HG03442 (cell line): ENCODE measurements around the gene MACROD2.
"Not testable (repeated sequence)": the region's sequence is repeated elsewhere in the genome, so short reads cannot be mapped to it uniquely, and the experiment has no call there.

ENCODE experiments used
- ATAC-seq: cut with Tn5 transposase; IDR thresholded peaks from one replicate; pipeline ENCODE4 v1.9.1; 2021; ENCODE audit warnings: mild to moderate bottlenecking, moderate library complexity; ENCODE audit not compliant: unreplicated experiment

MACROD2 gene

DNA sequence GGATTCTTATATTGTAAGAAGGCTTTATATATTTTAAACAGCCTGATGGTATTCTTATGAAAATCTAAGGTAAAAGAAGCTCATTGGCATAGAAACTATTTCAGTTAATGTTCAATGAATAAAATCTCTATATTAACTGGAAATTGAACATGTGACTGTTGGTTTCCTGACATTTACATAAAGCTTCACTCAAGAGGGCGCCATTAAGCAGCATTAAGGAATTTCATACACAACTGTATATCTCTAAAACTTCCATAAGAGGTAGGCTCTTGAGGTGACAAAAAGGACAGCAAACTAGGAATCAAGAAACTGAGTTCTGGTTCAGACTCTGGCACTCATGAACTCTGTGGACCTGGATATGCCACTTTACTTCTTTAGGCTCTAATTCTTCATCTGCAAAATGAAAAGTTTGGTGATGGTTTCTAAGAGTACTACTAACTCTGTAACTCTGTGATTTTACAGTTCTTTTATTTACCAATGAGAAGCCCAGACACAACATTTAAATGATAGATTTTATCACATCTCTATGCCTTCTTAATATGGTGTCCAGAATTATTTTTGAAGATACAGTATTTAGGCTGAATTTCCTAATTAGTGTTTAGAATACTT lies 194.6 kb downstream of the MACROD2 start:
- ATAC-seq = no peak

DNA sequence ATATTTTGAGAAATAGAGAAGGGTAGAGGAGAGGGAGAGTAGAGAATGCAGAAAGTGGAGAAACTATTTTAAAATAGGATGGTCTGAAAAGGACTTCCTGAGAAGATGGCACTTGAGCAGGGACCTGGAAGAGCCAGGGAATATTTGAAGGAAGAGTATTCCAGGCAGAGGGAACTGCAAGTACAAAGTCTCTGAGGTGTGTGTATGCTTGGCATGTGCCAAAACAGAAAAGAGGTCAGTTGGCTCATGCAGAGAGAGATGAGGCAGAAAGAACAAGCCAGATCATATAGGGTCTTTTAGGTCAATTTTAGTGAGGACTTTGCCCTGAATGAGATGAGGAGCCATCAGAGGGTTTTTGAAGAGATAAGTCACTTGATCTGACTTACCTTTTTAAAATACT lies 196.2 kb downstream of the MACROD2 start:
- no peak for ATAC-seq

DNA sequence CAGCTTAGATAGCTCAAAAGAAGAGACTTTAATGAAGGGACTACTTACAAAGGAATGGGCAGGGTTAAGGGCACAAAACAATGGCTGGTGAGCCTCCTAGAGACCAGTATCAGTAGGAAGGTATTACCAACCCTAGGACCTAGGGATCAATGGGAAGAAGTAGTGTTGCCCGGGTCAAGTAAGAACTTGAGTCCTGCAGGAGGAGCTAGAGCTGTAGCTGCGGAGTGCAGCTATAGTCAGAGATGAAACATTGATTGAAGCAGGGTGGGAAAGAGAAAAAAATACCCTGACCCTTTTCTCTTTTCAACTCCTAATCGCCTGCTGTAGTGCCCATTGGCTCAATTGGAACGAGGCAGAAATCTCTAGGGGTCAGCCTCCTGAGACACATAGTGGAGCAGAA lies 198.1 kb downstream of the MACROD2 start:
- ATAC-seq = no peak

DNA sequence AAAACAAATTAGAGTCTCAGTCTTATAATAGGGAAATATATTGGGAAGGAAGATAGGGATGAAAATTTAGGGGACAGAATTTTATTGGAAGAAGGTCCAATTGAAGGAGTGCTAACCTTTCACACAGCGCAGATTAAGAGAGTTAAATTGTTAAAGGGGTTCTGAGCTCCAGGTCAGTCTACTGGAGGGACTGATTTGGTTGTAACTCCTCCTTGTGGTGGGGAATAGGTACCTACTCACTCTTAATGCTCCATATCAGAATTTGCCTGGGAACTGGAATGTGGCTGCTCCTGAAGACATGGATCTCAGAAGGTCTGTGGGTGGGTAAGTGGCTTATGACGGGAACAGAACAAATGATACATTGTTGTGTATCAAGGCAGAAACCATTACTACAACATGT lies 198.6 kb downstream of the MACROD2 start:
- no peak for ATAC-seq

DNA sequence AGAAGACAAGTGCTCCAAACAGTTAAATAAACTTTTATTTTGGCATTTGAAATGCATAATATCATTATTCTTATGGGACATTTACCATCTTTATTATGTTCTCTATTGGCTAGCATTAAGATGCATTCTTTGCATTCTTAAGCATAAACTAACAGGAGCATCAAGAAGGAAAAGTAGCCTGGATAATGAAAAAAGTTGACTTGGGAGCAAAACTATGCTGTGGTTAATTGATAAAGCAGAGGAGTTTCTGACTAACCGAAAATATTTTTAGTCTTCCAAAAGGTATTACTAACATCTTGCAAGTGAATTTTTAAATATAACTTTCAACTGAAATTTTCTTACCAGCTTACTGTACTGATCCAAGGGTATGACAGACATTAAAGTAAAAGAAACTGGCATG lies 201.8 kb downstream of the MACROD2 start:
- no peak for ATAC-seq

DNA sequence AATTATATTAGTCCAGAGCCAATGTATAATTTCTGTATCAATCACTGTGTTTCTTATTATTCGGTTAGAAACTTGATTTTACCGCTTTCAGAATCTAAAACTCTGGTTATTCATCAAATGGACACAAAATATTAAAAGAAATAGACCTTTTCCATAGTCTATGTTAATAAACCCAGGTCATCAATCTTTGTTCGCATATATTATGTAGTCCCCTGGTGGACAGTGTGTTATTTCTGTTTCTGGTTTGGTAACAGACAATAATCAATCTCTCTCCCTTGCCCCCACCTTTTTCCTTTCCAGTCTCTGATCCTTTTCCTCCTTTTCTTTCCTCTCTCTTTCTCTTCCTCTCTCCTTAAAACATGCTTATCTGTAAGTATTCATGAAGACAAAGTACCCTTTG lies 203.1 kb downstream of the MACROD2 start:
- ATAC-seq = no peak

DNA sequence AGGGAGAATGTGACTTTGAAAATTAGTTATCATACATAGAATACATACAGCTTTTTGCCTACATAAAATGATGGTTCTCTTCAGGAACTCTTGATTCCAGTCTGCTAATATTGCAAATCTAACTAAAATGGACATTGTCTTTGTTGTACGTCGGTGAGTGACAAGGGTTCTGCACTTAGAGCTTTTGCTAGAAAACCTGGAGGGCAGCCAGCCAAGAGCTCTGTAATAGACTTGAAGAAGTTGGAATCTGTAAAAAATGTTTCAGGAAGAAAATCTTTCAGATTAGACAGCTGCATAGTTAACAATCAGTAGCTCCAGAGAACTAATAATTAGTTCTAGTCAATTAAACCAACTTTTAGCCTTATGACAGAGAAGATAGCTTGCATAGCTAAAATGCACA lies 203.8 kb downstream of the MACROD2 start:
- ATAC-seq = no peak

DNA sequence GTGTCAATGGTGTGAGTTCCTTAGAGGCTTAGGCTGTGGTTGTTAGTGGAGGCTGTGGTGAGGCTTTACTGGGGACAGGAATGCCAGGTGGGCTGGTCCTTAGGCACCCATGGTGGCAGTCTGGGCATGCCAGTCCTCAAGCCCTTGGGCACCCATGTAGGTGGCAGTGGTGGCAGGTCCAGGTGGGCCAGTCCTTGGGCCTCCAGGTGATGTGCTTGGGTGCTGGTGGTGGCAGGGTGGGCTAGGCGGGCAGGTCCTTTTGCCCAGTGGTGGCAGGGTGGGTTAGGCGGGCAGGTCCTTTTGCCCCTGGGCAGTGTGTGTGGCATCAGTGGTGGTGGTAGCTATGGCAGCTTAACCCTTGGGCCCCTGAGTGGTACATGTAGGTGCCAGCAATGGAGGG lies 208.3 kb downstream of the MACROD2 start:
- no peak for ATAC-seq

DNA sequence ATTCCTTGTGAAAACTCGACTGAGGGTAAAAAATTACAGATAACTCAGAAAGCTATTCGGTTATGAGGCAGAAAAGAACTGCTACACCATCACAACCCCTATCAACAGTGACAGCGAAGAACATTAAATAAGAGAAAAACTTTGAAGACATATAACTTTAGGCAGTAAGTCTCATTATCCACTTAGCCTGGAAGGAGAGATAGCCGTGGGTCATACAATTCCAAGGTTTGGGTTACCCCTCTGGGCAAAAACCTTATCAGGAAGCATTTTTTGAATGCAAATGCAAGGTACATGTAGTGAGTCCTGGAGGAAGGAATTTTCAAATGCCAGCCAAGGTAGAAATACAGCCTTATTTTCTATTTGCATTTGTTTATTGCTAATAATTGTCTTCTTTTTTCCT lies 212.3 kb downstream of the MACROD2 start:
- ATAC-seq = no peak

DNA sequence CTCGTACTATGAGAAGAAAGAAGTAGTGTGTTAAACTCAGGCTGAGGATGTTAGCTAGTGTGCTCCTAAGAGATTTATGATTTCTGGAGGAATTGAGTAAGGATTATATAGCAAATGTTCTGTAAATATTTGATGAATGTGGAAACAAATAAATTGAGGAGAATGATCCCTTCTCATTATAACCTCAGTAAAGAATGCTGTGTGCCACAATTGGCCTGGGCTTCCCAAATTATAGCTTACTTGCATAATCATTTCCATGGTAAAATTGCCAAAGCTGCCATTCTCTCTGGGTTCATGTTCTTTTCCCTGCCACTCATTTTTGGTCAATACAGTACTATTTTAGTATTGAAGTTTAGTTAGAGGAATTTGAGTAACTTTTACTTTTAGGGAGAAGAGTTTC lies 213.6 kb downstream of the MACROD2 start:
- ATAC-seq = no peak

DNA sequence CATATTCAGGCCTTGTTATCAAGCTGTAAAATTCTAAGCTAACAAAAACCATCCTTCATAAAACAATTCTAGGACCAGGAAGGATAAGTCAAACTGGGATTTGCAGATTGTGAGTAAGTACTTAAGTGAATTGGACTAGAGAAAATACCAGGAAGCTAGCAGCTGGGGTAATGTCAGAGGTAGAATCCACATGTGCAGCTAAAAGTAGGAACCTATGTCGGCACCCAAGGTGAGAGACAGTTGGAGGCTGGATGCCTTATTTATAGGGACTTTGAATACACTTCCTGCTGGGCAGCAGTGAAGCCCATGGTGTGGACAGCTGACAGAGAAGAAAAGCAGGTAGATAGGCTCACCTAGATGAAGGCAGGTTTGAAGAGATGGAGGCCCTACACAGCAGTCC lies 214.8 kb downstream of the MACROD2 start:
- no peak for ATAC-seq

DNA sequence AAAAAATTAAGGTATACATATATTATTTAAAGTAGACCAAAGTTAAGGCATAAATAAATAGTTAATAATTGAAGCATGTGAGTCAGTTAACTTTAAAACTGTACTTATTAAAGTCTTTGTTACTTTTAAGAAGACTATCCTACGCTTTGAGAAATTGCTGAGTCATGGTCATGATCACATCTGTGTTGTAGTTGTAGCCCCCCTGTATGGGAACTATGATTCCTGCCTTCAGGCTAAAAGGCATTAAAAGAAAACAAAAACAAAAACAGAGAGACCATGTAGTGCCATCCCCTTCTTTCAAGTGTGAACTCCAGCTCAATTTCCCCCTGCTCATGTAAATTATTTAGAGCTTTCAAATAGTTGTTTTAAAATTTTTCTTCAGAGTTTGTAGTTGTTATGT lies 218.7 kb downstream of the MACROD2 start:
- ATAC-seq = no peak

DNA sequence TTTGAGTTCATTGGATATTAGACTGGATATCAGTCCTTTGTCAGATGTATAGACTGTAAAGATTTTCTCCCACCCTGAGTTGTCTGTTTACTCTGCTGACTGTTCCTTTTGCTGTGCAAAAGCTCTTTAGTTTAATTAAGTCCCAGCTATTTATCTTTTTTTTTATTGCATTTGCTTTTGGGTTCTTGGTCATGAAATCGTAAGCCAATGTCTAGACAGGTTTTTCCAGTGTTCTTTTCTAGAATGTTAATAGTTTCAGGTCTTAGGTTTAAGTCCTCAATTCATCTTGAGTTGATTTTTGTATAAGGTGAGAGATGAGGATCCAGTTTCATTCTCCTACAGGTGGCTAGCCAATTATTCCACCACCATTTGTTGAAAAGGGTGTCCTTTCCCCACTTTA lies 220.6 kb downstream of the MACROD2 start:
- ATAC-seq = not testable (repeated sequence)

DNA sequence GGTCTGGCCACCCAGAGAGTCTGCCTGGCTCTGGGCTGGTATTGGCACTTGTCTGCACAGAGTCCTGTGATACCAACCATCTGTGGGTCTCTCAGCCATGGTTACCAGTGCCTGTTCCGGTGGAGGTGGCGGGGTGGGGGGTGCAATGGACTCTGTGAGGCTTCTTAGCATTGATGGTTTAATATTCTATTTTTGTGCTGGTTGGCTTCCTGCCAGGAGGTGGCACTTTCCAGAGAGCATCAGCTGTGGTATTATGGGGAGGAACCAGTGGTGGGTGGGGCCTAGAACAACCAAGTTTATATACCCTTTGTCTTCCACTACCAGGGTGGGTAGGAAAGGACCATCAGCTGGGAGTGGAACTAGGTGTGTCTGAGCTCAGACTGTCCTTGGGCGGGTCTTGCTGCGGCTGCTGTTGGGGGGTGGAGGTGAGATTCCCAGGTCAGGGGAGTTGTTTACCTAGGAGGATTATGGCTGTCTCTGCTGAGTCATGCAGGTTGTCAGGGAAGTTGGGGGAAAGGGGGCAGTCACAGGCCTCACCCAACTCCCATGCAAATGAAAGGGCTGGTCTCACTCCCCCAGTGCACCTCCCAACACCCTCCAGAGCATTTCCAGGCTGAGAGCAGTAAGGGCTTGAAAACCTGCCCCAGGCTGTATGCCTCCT lies 224.6 kb downstream of the MACROD2 start:
- no peak for ATAC-seq

DNA sequence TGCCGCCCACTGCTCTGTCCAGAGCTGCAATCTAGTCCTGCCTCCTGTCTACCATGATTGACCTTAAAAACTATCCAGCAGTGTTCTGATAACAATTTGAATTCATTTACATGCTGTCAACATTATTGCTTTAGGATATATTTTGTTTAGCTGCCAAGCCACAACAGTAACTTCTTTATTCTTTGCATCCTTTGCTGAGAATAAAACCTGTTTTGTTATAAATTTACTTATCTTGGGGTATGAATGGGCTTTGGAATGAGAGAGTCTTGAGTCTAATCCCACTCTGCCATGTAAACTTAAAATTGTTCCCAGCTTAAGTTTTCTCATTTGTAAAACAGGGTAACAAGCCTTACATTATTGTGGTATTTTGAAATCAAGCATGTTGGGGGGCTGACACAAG lies 225.7 kb downstream of the MACROD2 start:
- ATAC-seq = no peak

DNA sequence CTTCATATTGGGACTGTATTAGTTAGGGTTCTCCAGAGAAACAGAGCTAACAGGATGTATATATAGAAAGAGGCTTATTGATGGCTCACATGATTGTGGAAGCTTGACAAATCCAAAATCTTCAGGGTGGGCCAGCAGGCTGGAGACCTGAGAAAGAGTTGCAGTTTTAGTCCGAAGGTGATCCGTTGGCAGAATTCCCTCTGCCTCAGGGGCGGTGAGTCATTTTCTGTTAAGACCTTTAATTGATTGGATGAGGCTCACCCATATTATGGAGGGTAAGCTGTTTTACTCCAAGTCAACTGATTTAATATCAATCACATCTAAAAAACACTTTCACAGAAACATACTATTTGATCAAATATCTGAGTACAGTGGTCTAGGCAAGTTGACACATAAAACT lies 228.5 kb downstream of the MACROD2 start:
- no peak for ATAC-seq

DNA sequence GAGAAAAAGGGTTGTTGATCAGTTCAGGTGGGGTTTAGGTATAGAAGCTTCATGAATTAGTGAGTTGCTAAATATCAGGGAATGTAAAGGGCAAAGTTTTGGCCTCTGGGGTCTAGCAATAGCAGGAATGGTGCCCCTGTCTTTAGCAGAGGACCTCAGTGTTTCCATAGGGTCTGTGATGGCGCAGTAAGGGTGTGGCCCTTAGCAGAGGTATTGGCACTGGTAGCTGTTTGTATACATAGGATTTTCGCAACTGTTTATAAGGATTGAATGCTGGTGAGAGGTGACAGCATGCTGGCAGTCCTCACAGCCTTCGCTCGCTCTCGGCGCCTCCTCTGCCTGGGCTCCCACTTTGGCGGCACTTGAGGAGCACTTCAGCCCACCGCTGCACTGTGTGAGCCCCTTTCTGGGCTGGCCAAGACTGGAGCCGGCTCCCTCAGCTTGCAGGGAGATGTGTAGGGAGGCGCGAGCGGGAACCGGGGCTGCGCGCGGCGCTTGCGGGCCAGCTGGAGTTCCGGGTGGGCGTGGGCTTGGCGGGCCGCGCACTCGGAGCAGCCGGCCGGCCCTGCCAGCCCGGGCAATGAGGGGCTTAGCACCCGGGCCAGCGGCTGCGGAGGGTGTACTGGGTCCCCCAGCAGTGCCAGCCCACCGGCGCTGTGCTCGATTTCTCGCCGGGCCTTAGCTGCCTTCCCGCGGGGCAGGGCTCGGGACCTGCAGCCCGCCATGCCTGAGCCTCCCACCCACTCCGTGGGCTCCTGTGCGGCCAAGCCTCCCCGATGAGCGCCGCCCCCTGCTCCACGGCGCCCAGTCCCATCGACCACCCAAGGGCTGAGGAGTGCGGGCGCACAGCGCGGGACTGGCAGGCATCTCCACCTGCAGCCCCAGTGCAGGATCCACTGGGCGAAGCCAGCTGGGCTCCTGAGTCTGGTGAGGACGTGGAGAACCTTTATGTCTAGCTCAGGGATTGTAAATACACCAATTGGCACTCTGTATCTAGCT lies 231.0 kb downstream of the MACROD2 start:
- not testable (repeated sequence) for ATAC-seq

DNA sequence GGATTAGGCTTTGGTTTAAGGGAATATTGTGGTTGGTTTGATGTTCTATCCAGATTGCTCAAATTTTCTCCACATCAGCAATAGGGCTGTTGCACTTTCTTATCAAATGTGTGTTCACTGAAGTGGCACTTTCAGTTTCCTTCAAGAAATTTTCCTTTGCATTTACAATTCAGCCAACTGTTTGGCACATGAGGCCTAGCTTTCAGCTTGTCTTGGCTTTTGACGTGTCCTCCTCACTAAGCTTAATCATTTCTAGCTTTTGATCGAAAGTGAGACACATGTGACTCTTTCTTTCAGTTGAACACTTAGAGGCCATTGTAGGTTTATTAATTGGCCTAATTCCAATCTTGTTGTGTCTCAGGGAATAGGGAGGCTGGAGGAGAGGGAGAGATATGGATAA lies 237.3 kb downstream of the MACROD2 start:
- ATAC-seq = peak; percentile 67

DNA sequence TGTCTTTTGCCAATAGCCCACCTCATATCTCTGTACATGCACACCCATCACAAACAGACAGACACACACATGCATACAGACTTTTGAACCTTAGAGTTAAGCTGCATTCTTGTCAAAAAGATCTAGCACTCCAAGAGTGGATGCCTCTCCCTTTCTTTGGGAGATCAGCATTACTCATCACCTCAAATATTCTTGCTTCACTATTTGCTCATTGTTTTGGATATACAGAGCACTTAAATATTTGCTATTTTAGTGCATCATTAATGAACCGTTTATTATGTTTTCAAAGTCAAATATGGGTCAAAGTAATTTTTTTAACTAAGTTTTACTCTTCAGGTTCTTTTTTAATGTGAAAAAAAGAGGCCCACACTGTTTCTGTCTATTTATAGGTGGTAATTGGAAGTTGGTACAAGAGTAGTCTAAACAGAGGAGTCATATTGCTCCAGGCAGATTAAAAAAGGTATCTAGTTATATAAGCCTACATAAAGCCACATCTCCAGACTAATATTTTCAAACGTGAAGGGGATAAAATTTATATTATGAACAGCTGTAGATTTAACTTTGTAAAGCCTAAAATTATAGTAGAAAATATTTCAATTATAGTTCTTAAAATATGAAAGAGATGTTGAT lies 239.5 kb downstream of the MACROD2 start:
- no peak for ATAC-seq

DNA sequence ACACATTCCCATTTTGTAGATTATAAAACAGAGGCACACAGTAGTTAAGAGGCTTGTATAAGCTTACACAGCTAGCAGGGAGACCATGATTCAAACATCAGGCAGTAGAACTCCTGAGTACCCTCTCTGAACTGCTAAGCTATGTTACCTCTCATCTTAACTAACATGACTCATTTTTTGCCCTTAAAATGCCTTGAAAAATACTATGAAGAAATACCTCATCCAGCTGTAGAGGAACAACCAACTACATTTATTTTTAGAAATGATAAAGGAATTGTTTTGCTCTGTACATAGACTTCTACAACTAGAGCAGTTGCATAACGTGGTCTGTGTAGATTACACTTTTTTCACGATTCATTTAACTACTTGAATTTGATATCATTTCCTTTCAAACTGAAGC lies 240.0 kb downstream of the MACROD2 start:
- no peak for ATAC-seq

DNA sequence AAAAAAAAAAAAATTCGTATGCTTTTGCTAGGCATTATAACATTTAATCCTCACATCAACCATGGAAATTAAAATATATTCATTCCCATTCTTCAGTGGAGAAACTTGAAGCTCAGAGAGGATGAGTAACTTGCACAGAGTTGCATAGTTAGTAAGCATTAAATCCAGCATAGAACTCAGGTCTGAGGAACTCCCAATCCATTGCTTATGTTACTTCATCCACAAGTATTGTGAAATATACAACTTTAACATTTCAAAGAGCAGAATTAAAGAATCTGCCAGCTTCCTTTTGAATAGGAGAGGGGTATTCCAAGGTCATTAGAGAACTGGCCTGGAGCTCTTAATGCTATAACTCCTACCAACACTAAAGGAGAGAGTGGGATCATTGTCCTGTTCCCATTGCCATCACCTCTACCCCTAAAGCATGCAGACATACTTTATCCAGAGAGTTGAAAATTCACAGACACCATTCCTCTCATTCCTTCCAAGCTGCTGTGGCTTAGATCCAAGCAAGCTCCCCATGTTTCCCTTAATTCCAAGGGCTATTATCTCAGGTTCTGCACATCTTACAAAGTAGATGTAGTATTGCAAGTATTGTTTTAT lies 250.2 kb downstream of the MACROD2 start:
- ATAC-seq = no peak
